Glutamatergic neuron (in vitro differentiated cells): ENCODE measurements around the gene RAB10. TPM values are rescaled to one million over a fixed set of nuclear protein-coding genes. Genes with fewer than 3 reads are reported as not detected.
"Not testable (repeated sequence)": the region's sequence is repeated elsewhere in the genome, so short reads cannot be mapped to it uniquely, and the experiment has no call there.

Experiments
- DNase-seq: peaks from one replicate; pipeline ENCODE4 v3.0.0; 2022
- H3K27ac Mint-ChIP-seq: one replicate; pipeline ENCODE4 v1.8.0; 2020; ENCODE audit warnings: mild to moderate bottlenecking, mixed read lengths, inconsistent platforms; ENCODE audit not compliant: unreplicated experiment
- H3K27me3 Mint-ChIP-seq: one replicate; pipeline ENCODE4 v1.8.0; 2020; ENCODE audit warnings: mild to moderate bottlenecking, moderate library complexity, mixed read lengths, inconsistent platforms; ENCODE audit not compliant: unreplicated experiment
- H3K36me3 Mint-ChIP-seq: one replicate; pipeline ENCODE4 v1.8.0; 2020; ENCODE audit warnings: mild to moderate bottlenecking, mixed read lengths, inconsistent platforms; ENCODE audit not compliant: unreplicated experiment
- H3K4me1 Mint-ChIP-seq: one replicate; pipeline ENCODE4 v1.8.0; 2020; ENCODE audit warnings: mild to moderate bottlenecking, low read depth, mixed read lengths, inconsistent platforms; ENCODE audit not compliant: unreplicated experiment
- H3K4me3 Mint-ChIP-seq: one replicate; pipeline ENCODE4 v1.8.0; 2020; ENCODE audit warnings: mild to moderate bottlenecking, mixed read lengths, inconsistent platforms; ENCODE audit not compliant: unreplicated experiment
- H3K9me3 Mint-ChIP-seq: one replicate; pipeline ENCODE4 v1.8.0; 2020; ENCODE audit warnings: mild to moderate bottlenecking, moderate library complexity, mixed read lengths, inconsistent platforms; ENCODE audit not compliant: unreplicated experiment
- total RNA-seq: library from RNA; stranded (reverse); fragmentation: NEBNext Ultra II Directional; extraction: Animal tissue kit (Norgen Biotek cat#: 25700); gene quantifications from one replicate; pipeline ENCODE4 v1.2.1, GENCODE V29; 2021; ENCODE audit not compliant: unreplicated experiment
- TF ChIP-seq, protein P1 (sequence below): fragments of 200-600 bp; sonication (generic); IDR thresholded peaks from one replicate; pipeline ENCODE4 v1.5.0; 2021; ENCODE audit not compliant: partially characterized antibody, unreplicated experiment

Gene RAB10
- total RNA-seq, 1 donor from 2014 or later, result 168 TPM

DNA sequence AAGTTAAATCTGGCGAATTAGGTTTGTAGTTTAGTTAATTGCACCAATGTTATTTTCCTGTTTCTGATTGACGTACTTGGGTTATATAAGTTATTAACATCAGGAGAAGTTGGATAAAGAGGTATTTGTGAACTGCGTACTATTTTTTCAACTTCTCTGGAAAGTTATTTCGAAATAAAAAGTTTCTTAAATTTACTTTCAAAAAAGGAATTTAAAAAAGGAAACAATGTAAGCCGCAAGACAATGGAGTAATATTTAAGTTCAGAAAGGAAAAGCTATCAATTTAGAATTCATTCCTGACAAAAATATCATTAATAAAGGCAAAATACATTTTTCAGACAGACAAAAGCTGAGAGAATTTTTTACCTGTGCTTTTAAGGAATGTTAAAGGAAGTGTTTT, 47.7 kb downstream of the RAB10 start:
- Mint-ChIP-seq H3K27me3 (peaks cover 4% of the 10 kb centered on the region), H3K9me3 (peaks cover 7% of the 10 kb centered on the region), H3K36me3 (peaks cover 26% of the 10 kb centered on the region), H3K4me1 (no peaks in the 10 kb centered on the region), H3K27ac (no peak overlapping the region), H3K4me3 (no peak overlapping the region)
- no peak for DNase-seq
- TF ChIP-seq, protein P1, sequence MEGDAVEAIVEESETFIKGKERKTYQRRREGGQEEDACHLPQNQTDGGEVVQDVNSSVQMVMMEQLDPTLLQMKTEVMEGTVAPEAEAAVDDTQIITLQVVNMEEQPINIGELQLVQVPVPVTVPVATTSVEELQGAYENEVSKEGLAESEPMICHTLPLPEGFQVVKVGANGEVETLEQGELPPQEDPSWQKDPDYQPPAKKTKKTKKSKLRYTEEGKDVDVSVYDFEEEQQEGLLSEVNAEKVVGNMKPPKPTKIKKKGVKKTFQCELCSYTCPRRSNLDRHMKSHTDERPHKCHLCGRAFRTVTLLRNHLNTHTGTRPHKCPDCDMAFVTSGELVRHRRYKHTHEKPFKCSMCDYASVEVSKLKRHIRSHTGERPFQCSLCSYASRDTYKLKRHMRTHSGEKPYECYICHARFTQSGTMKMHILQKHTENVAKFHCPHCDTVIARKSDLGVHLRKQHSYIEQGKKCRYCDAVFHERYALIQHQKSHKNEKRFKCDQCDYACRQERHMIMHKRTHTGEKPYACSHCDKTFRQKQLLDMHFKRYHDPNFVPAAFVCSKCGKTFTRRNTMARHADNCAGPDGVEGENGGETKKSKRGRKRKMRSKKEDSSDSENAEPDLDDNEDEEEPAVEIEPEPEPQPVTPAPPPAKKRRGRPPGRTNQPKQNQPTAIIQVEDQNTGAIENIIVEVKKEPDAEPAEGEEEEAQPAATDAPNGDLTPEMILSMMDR, result no peak

GRCh38 chr2:26086155-26086637, 52.3 kb downstream of the RAB10 start:
- peaks cover 3% of the 10 kb centered on the region for H3K9me3 Mint-ChIP-seq
- peaks cover 3% of the 10 kb centered on the region for H3K4me1 Mint-ChIP-seq
- H3K27me3 Mint-ChIP-seq, result no peaks in the 10 kb centered on the region
- TF ChIP-seq, protein P1, result no peak
- H3K4me3 Mint-ChIP-seq, result no peak overlapping the region
- no peak for DNase-seq
- peaks cover 16% of the 10 kb centered on the region for H3K36me3 Mint-ChIP-seq
- H3K27ac Mint-ChIP-seq, result no peak overlapping the region

DNA sequence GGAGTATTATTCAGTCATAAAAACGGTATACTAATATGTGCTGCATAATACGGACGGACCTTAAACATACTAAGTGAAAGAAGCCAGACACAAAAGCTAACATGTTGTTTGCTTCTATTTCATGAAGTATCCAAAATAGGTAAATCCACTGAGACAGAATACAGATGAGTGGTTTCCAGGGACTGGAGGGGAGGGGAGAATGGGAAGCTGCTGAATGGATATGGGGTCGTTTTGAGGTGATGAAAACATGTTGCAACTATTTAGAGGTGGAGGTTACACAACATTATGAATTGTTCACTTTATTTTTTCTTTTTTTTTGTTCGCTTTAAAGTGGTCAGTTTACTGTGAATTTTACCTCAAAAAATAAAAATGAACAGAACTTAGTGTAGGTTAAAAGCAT, 52.9 kb downstream of the RAB10 start:
- H3K4me1 Mint-ChIP-seq, result peaks cover 3% of the 10 kb centered on the region
- H3K4me3 Mint-ChIP-seq, result no peak overlapping the region
- TF ChIP-seq, protein P1, result no peak
- peaks cover 13% of the 10 kb centered on the region for H3K36me3 Mint-ChIP-seq
- no peak for DNase-seq
- peaks cover 3% of the 10 kb centered on the region for H3K9me3 Mint-ChIP-seq
- no peak overlapping the region for H3K27ac Mint-ChIP-seq
- no peaks in the 10 kb centered on the region for H3K27me3 Mint-ChIP-seq

- peaks cover 3% of the 10 kb centered on the region for H3K4me1 Mint-ChIP-seq
- no peak overlapping the region for H3K27ac Mint-ChIP-seq
- peaks cover 5% of the 10 kb centered on the region for H3K36me3 Mint-ChIP-seq
- no peaks in the 10 kb centered on the region for H3K27me3 Mint-ChIP-seq
- H3K9me3 Mint-ChIP-seq, result peaks cover 3% of the 10 kb centered on the region
- TF ChIP-seq, protein P1, result peak; percentile 74
- DNase-seq, result no peak
- H3K4me3 Mint-ChIP-seq, result no peak overlapping the region
Measured at GRCh38 chr2:26088038-26088643, 54.3 kb downstream of the RAB10 start.

- DNase-seq, H3K4me3 Mint-ChIP-seq, H3K27ac Mint-ChIP-seq, H3K4me1 Mint-ChIP-seq, H3K9me3 Mint-ChIP-seq, H3K27me3 Mint-ChIP-seq, H3K36me3 Mint-ChIP-seq: not testable (repeated sequence)
Measured at GRCh38 chr2:26088931-26089330, 55.0 kb downstream of the RAB10 start.
